Kidney capillary endothelial cell (primary cell): ENCODE data around the gene G3BP1.
"Not testable (repeated sequence)": the region's sequence is repeated elsewhere in the genome, so short reads cannot be mapped to it uniquely, and the experiment has no call there.

Experiments
- DNase-seq: peaks from one replicate; pipeline ENCODE4 v3.0.0-alpha.2; 2018; ENCODE audit warnings: low spot score

G3BP1 gene

GRCh38 chr5:151798674-151799073, 26.9 kb downstream of the G3BP1 start:
- DNase-seq = no peak

GRCh38 chr5:151799407-151799806, 27.7 kb downstream of the G3BP1 start:
- no peak for DNase-seq

GRCh38 chr5:151800532-151800931, 28.8 kb downstream of the G3BP1 start:
- DNase-seq = no peak

- no peak for DNase-seq
These were observed 33.9 kb downstream of the G3BP1 start for GRCh38 chr5:151805414-151806223.

GRCh38 chr5:151808451-151809169, 36.9 kb downstream of the G3BP1 start:
- no peak for DNase-seq

GRCh38 chr5:151810449-151810848, 38.7 kb downstream of the G3BP1 start:
- no peak for DNase-seq

- DNase-seq = no peak
These were observed 39.1 kb downstream of the G3BP1 start for GRCh38 chr5:151810897-151811296.

- no peak for DNase-seq
These were observed 40.0 kb downstream of the G3BP1 start for GRCh38 chr5:151811593-151812321.

GRCh38 chr5:151812757-151813309, 41.1 kb downstream of the G3BP1 start:
- DNase-seq = no peak

- DNase-seq = no peak
These were observed 43.3 kb downstream of the G3BP1 start for GRCh38 chr5:151815051-151815450.

GRCh38 chr5:151819830-151820229, 48.1 kb downstream of the G3BP1 start:
- DNase-seq = no peak

GRCh38 chr5:151820271-151820670, 48.5 kb downstream of the G3BP1 start:
- no peak for DNase-seq

- DNase-seq = no peak
These were observed 49.1 kb downstream of the G3BP1 start for GRCh38 chr5:151820903-151821302.

- no peak for DNase-seq
These were observed 50.4 kb downstream of the G3BP1 start for GRCh38 chr5:151822141-151822540.

- DNase-seq = peak; percentile 64
These were observed 53.7 kb downstream of the G3BP1 start for GRCh38 chr5:151825445-151825844.

GRCh38 chr5:151829370-151829769, 57.6 kb downstream of the G3BP1 start:
- no peak for DNase-seq

GRCh38 chr5:151832843-151833242, 61.1 kb downstream of the G3BP1 start:
- DNase-seq = not testable (repeated sequence)

- DNase-seq = no peak
These were observed 75.0 kb downstream of the G3BP1 start for GRCh38 chr5:151846765-151847164.

GRCh38 chr5:151847871-151848270, 76.1 kb downstream of the G3BP1 start:
- DNase-seq = no peak

GRCh38 chr5:151855701-151856100, 83.9 kb downstream of the G3BP1 start:
- no peak for DNase-seq

GRCh38 chr5:151856861-151857260, 85.1 kb downstream of the G3BP1 start:
- no peak for DNase-seq

GRCh38 chr5:151860867-151861266, 89.1 kb downstream of the G3BP1 start:
- DNase-seq = not testable (repeated sequence)
